A549 (cell line): ENCODE measurements around the gene HSF2BP.

Experiments
- ESRRA ChIP-seq: fragments of 150-350 bp; IDR thresholded peaks from 2 replicates; pipeline ENCODE4 v1.6.1; 2014; ENCODE audit warnings: mild to moderate bottlenecking, low read length, borderline replicate concordance
- FOSL2 ChIP-seq, 2 experiments: fragments of 450-650 bp in 1 of 2; fragments of >200 bp in 1 of 2; sonication (Bioruptor Twin) in 1 of 2; formaldehyde crosslinking; IDR thresholded peaks; 2 replicates each; pipeline versions ENCODE4 v1.5.0 to v1.6.1; 2016 to 2020; ENCODE audit warnings: mild to moderate bottlenecking in 1 of 2, moderate library complexity in 1 of 2
- HOXA7 ChIP-seq: fragments of 250-450 bp; sonication (Bioruptor Pico); IDR thresholded peaks from 2 replicates; pipeline ENCODE4 v1.5.0; 2020; ENCODE audit warnings: mild to moderate bottlenecking, moderate library complexity
- RAD21 ChIP-seq, 2 experiments: fragments of >200 bp in 1 of 2; sonication (Bioruptor Twin) in 1 of 2; formaldehyde crosslinking in 1 of 2; IDR thresholded peaks in 1 of 2; conservative IDR thresholded peaks in 1 of 2; 2 replicates in 1 of 2; 3 replicates in 1 of 2; pipeline ENCODE4 v1.6.1; 2012 to 2018; ENCODE audit warnings: inconsistent platforms in 1 of 2
- TF ChIP-seq, protein P1 (sequence below): fragments of >200 bp; sonication (Bioruptor Twin); formaldehyde crosslinking; IDR thresholded peaks from 3 replicates; pipeline ENCODE4 v1.5.1; 2016
- TF ChIP-seq, protein P2 (sequence below): IDR thresholded peaks from 2 replicates; pipeline ENCODE4 v1.6.1; 2012
- TF ChIP-seq, protein P3 (sequence below): fragments of 150-350 bp; IDR thresholded peaks from 2 replicates; pipeline ENCODE4 v1.6.1; 2014; ENCODE audit warnings: low read depth, mild to moderate bottlenecking, low read length

DNA sequence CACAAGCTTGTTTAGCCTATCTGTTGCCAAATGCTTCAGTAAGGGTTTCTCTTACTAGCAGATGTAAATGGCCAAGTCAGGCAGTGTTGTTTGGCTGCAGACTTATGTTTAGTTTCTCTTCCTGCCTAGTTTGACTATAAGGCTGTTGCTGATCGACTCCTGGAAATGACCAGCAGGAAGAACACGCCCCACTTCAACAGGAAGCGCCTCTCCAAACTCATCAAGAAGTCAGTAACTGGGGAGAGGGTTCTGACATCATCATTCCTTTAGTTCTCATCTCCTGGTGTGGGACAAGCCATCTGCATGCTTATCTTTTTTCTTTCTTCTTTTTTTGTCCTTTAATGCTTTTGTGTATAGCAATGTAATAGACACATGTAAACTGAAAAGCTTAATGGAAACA, 25.1 kb upstream of the HSF2BP start:
- TF ChIP-seq, protein P1, sequence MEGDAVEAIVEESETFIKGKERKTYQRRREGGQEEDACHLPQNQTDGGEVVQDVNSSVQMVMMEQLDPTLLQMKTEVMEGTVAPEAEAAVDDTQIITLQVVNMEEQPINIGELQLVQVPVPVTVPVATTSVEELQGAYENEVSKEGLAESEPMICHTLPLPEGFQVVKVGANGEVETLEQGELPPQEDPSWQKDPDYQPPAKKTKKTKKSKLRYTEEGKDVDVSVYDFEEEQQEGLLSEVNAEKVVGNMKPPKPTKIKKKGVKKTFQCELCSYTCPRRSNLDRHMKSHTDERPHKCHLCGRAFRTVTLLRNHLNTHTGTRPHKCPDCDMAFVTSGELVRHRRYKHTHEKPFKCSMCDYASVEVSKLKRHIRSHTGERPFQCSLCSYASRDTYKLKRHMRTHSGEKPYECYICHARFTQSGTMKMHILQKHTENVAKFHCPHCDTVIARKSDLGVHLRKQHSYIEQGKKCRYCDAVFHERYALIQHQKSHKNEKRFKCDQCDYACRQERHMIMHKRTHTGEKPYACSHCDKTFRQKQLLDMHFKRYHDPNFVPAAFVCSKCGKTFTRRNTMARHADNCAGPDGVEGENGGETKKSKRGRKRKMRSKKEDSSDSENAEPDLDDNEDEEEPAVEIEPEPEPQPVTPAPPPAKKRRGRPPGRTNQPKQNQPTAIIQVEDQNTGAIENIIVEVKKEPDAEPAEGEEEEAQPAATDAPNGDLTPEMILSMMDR, result no peak
- no peak for TF ChIP-seq RAD21 (conservative IDR thresholded peaks at IDR 0.05 in 1 of 2, IDR thresholded peaks at IDR 0.05 in 1 of 2)
- TF ChIP-seq, protein P2, sequence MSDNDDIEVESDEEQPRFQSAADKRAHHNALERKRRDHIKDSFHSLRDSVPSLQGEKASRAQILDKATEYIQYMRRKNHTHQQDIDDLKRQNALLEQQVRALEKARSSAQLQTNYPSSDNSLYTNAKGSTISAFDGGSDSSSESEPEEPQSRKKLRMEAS, result no peak
- TF ChIP-seq HOXA7 (CRISPR knock-in tag), result no peak
- TF ChIP-seq ESRRA, result no peak
- TF ChIP-seq FOSL2 (IDR thresholded peaks at IDR 0.05), result no peak
- no peak for TF ChIP-seq FOSL2 (CRISPR knock-in tag; IDR thresholded peaks at IDR 0.05)
- TF ChIP-seq, protein P3, sequence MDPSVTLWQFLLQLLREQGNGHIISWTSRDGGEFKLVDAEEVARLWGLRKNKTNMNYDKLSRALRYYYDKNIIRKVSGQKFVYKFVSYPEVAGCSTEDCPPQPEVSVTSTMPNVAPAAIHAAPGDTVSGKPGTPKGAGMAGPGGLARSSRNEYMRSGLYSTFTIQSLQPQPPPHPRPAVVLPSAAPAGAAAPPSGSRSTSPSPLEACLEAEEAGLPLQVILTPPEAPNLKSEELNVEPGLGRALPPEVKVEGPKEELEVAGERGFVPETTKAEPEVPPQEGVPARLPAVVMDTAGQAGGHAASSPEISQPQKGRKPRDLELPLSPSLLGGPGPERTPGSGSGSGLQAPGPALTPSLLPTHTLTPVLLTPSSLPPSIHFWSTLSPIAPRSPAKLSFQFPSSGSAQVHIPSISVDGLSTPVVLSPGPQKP, result no peak
